ENCODE measurements around the gene GPX8.

DNA sequence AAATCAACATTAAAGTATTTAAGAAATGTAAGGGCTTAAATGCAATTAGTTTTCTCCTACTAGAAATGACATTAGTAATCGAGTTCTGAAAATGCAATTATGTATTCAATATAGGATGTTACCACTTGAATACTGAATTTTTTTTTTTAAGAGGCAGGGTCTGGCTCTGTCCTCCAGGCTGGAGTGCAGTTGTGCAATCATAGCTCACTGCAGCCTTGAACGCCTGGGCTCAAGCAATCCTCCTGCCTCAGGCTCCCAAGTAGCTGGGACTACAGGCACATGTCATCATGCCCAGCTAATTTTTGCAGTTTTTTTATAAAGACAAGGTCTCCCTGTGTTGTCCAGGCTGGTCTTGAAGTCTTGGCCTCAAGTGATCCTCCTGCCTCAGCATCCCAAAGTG, 11.5 kb downstream of the GPX8 start:
- TF ChIP-seq HOXB13 (CRISPR knock-in tag; IDR thresholded peaks at IDR 0.05; ENCODE audit: low read depth) (no peak), CHD2 (IDR thresholded peaks at IDR 0.05; ENCODE audit: low read length, partially characterized antibody) (no peak), EP300 (IDR thresholded peaks at IDR 0.05) (no peak), BHLHE40 (IDR thresholded peaks at IDR 0.05; ENCODE audit: low read depth, low read length) (no peak), POLR2A (IDR thresholded peaks at IDR 0.05; ENCODE audit: low read length) (no peak), FOXS1 (CRISPR knock-in tag; IDR thresholded peaks at IDR 0.05) (no peak), RFX5 (IDR thresholded peaks at IDR 0.05) (no peak)
- TF ChIP-seq, protein P1, sequence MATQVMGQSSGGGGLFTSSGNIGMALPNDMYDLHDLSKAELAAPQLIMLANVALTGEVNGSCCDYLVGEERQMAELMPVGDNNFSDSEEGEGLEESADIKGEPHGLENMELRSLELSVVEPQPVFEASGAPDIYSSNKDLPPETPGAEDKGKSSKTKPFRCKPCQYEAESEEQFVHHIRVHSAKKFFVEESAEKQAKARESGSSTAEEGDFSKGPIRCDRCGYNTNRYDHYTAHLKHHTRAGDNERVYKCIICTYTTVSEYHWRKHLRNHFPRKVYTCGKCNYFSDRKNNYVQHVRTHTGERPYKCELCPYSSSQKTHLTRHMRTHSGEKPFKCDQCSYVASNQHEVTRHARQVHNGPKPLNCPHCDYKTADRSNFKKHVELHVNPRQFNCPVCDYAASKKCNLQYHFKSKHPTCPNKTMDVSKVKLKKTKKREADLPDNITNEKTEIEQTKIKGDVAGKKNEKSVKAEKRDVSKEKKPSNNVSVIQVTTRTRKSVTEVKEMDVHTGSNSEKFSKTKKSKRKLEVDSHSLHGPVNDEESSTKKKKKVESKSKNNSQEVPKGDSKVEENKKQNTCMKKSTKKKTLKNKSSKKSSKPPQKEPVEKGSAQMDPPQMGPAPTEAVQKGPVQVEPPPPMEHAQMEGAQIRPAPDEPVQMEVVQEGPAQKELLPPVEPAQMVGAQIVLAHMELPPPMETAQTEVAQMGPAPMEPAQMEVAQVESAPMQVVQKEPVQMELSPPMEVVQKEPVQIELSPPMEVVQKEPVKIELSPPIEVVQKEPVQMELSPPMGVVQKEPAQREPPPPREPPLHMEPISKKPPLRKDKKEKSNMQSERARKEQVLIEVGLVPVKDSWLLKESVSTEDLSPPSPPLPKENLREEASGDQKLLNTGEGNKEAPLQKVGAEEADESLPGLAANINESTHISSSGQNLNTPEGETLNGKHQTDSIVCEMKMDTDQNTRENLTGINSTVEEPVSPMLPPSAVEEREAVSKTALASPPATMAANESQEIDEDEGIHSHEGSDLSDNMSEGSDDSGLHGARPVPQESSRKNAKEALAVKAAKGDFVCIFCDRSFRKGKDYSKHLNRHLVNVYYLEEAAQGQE (IDR thresholded peaks at IDR 0.05): no peak
- TF ChIP-seq, protein P2, sequence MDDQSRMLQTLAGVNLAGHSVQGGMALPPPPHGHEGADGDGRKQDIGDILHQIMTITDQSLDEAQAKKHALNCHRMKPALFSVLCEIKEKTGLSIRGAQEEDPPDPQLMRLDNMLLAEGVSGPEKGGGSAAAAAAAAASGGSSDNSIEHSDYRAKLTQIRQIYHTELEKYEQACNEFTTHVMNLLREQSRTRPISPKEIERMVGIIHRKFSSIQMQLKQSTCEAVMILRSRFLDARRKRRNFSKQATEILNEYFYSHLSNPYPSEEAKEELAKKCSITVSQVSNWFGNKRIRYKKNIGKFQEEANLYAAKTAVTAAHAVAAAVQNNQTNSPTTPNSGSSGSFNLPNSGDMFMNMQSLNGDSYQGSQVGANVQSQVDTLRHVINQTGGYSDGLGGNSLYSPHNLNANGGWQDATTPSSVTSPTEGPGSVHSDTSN (IDR thresholded peaks at IDR 0.05): no peak
- TF ChIP-seq, protein P3, sequence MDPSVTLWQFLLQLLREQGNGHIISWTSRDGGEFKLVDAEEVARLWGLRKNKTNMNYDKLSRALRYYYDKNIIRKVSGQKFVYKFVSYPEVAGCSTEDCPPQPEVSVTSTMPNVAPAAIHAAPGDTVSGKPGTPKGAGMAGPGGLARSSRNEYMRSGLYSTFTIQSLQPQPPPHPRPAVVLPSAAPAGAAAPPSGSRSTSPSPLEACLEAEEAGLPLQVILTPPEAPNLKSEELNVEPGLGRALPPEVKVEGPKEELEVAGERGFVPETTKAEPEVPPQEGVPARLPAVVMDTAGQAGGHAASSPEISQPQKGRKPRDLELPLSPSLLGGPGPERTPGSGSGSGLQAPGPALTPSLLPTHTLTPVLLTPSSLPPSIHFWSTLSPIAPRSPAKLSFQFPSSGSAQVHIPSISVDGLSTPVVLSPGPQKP (IDR thresholded peaks at IDR 0.05; ENCODE audit: low read depth, low read length): no peak
- TF ChIP-seq, protein P4, sequence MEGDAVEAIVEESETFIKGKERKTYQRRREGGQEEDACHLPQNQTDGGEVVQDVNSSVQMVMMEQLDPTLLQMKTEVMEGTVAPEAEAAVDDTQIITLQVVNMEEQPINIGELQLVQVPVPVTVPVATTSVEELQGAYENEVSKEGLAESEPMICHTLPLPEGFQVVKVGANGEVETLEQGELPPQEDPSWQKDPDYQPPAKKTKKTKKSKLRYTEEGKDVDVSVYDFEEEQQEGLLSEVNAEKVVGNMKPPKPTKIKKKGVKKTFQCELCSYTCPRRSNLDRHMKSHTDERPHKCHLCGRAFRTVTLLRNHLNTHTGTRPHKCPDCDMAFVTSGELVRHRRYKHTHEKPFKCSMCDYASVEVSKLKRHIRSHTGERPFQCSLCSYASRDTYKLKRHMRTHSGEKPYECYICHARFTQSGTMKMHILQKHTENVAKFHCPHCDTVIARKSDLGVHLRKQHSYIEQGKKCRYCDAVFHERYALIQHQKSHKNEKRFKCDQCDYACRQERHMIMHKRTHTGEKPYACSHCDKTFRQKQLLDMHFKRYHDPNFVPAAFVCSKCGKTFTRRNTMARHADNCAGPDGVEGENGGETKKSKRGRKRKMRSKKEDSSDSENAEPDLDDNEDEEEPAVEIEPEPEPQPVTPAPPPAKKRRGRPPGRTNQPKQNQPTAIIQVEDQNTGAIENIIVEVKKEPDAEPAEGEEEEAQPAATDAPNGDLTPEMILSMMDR (IDR thresholded peaks at IDR 0.05): no peak
